Measurements from ENCODE around the gene ARRDC2. TPM values are rescaled to one million over a fixed set of nuclear protein-coding genes. Genes with fewer than 3 reads are reported as not detected.
A peak's percentile ranks its signal among the peaks of the same experiment; 100 is the strongest.

ARRDC2 gene
- total and polyA plus RNA-seq, 9 of the 15 experiments (the other 6 are each of a cell fraction or from before 2014, with no cell fraction given) = 1.9 to 27.4 (median 15.2) TPM

- WGBS (ENCODE audit: insufficient coverage, low coverage, missing lambda C conversion rate) = 52% methylated on average over 22 of the region's 27 CpGs
- no peaks in the 10 kb centered on the region for H3K36me3 ChIP-seq (ENCODE audit: control insufficient read depth, insufficient read depth, low read length)
- BruUV-seq (replicated peaks) = no TSS peak
- no peaks in the 10 kb centered on the region for H3K27me3 ChIP-seq (ENCODE audit: control insufficient read depth in 2 of 2, insufficient read depth in 2 of 2, low read length in 2 of 2)
- H3K4me3 ChIP-seq = no peak overlapping the region
- intact Hi-C loops (cut with micrococcal nuclease) = no loop called here
- no peak overlapping the region for H3K27ac ChIP-seq (ENCODE audit: extremely low read depth, low read depth, low read length)
- FAIRE-seq = no peak
- in situ Hi-C loops (cut with MboI) = loop anchor here (10.0 kb wide), 1 partner anchor 48 kb away; no protein-coding TSS in a partner anchor
- no peaks in the 10 kb centered on the region for H3K79me2 ChIP-seq (ENCODE audit: control insufficient read depth, insufficient read depth, low read length)
- no peaks in the 10 kb centered on the region for H3K9me1 ChIP-seq (ENCODE audit: control insufficient read depth, insufficient read depth, low read length)
- POLR2A ChIA-PET = interaction anchor here (1.5 to 1.9 kb wide), 2 partner anchors 39 to 132 kb away, joined by 3 to 5 read pairs; no protein-coding TSS in a partner anchor
- peak overlapping the region in 1 of 2 experiments; percentile 23; a peak in 1 of 4 replicates for H3K9ac ChIP-seq (ENCODE audit: insufficient read depth in 1 of 2, low read depth in 2 of 2, low read length in 2 of 2)
- H3K9me3 ChIP-seq (replicated peaks; ENCODE audit: control insufficient read depth, insufficient read depth, low read depth, low read length) = no peaks in the 10 kb centered on the region
- H3K4me1 ChIP-seq (replicated peaks in 1 of 2; ENCODE audit: control insufficient read depth in 2 of 2, insufficient read depth in 2 of 2, low read length in 2 of 2) = peaks cover 3 to 31% of the 10 kb centered on the region in 2 experiments; a peak in 4 of 5 replicates
- no peak for DNase-seq (ENCODE audit: extremely low read depth in 1 of 4, low spot score in 3 of 4)
- no peak for ATAC-seq
- no peak overlapping the region for H3K4me2 ChIP-seq (ENCODE audit: insufficient read depth, low read length)
- CTCF ChIA-PET (ENCODE audit: low intra/inter-chr PET ratio) = no interaction called here
- no peak overlapping the region for H2AFZ ChIP-seq (ENCODE audit: low read depth, low read length)
- H4K20me1 ChIP-seq (replicated peaks; ENCODE audit: control insufficient read depth, insufficient read depth, low read length) = no peaks in the 10 kb centered on the region
- TF ChIP-seq ZC3H4 (CRISPR knock-in tag; IDR thresholded peaks at IDR 0.05; ENCODE audit: borderline replicate concordance) = no peak
- no peak for TF ChIP-seq E2F1 (CRISPR knock-in tag; IDR thresholded peaks at IDR 0.05)
- no peak for TF ChIP-seq FOS (IDR thresholded peaks at IDR 0.05; ENCODE audit: extremely low read depth, insufficient read length)
- TF ChIP-seq MLX (CRISPR knock-in tag; conservative IDR thresholded peaks at IDR 0.05) = no peak
- no peak for TF ChIP-seq NFXL1 (CRISPR knock-in tag; IDR thresholded peaks at IDR 0.05)
- TF ChIP-seq EHMT2 (IDR thresholded peaks at IDR 0.05) = no peak
- TF ChIP-seq SMARCB1 (IDR thresholded peaks at IDR 0.05; ENCODE audit: insufficient read length, low read depth) = no peak
- TF ChIP-seq SPI1 (IDR thresholded peaks at IDR 0.05; ENCODE audit: borderline replicate concordance, low read depth, low read length) = no peak
- TF ChIP-seq ZNF79 (CRISPR knock-in tag; IDR thresholded peaks at IDR 0.05; ENCODE audit: low read depth) = no peak
- TF ChIP-seq HDAC3 (IDR thresholded peaks at IDR 0.05; ENCODE audit: borderline replicate concordance, partially characterized antibody) = no peak
- TF ChIP-seq EWSR1 (IDR thresholded peaks at IDR 0.05; ENCODE audit: borderline replicate concordance, low read depth, partially characterized antibody) = no peak
- TF ChIP-seq ZNF696 (CRISPR knock-in tag; conservative IDR thresholded peaks at IDR 0.05) = no peak
- TF ChIP-seq RAD21 (CRISPR knock-in tag; conservative IDR thresholded peaks at IDR 0.05 in 1 of 2, IDR thresholded peaks at IDR 0.05 in 1 of 2) = no peak
- TF ChIP-seq THAP12 (CRISPR knock-in tag; IDR thresholded peaks at IDR 0.05) = no peak
These were observed 14.7 kb upstream of the ARRDC2 start for GRCh38 chr19:17993076-17993813.
